ENCODE data around the gene LY6G6F.

The LY6G6F gene

GRCh38 chr6:31665501-31666336 lies 40.9 kb upstream of the LY6G6F start, which contains the start of gene CSNK2B:
TSS of gene CSNK2B (plus strand) at chr6:31666080. CDS start at chr6:31666832, 752 bp downstream.
- TF ChIP-seq YY1 (IDR thresholded peaks at IDR 0.05; ENCODE audit: insufficient read depth, insufficient read length) (no peak), SUZ12 (IDR thresholded peaks at IDR 0.05; ENCODE audit: extremely low read depth, insufficient read depth, insufficient read length) (no peak), ZNF274 (IDR thresholded peaks at IDR 0.05; ENCODE audit: low read depth, low read length) (no peak)
- H3K9me3 ChIP-seq (ENCODE audit: insufficient read depth, low read length), result no peaks in the 10 kb centered on the region
- H3K9ac ChIP-seq (ENCODE audit: insufficient read length, low read depth), result peak within 1 kb of the TSS; percentile 99
- H3K4me1 ChIP-seq (ENCODE audit: insufficient read depth, insufficient read length), result peaks cover 5% of the 10 kb centered on the region
- peak; percentile 93 for DNase-seq (ENCODE audit: low read depth, low spot score)
- peaks cover 66% of the 10 kb centered on the region for H3K36me3 ChIP-seq (ENCODE audit: insufficient read depth, insufficient read length, low read length)
- no peaks in the 10 kb centered on the region for H3K27me3 ChIP-seq (ENCODE audit: insufficient read depth, insufficient read length)
- peak within 1 kb of the TSS; percentile 93 for H3K4me3 ChIP-seq (ENCODE audit: insufficient read length, low read depth)

- Histone ChIP-seq H3K4me1 (ENCODE audit: insufficient read depth, insufficient read length) (peaks cover 5% of the 10 kb centered on the region), H3K9ac (ENCODE audit: insufficient read length, low read depth) (peak overlapping the region; percentile 89), H3K36me3 (ENCODE audit: insufficient read depth, insufficient read length, low read length) (peaks cover 74% of the 10 kb centered on the region), H3K27me3 (ENCODE audit: insufficient read depth, insufficient read length) (no peaks in the 10 kb centered on the region), H3K9me3 (ENCODE audit: insufficient read depth, low read length) (no peaks in the 10 kb centered on the region), H3K4me3 (ENCODE audit: insufficient read length, low read depth) (peak overlapping the region; percentile 93)
- TF ChIP-seq YY1 (IDR thresholded peaks at IDR 0.05; ENCODE audit: insufficient read depth, insufficient read length), result no peak
- TF ChIP-seq ZNF274 (IDR thresholded peaks at IDR 0.05; ENCODE audit: low read depth, low read length), result no peak
- no peak for TF ChIP-seq SUZ12 (IDR thresholded peaks at IDR 0.05; ENCODE audit: extremely low read depth, insufficient read depth, insufficient read length)
- no peak for DNase-seq (ENCODE audit: low read depth, low spot score)
Measured at GRCh38 chr6:31666337-31666965, 40.2 kb upstream of the LY6G6F start.

GRCh38 chr6:31669676-31670075 lies 37.0 kb upstream of the LY6G6F start, which contains the start of gene LY6G5B:
TSS of gene LY6G5B (plus strand) at chr6:31669976. CDS start at chr6:31670951, 975 bp downstream.
- no peaks in the 10 kb centered on the region for H3K27me3 ChIP-seq (ENCODE audit: insufficient read depth, insufficient read length)
- peaks cover 2% of the 10 kb centered on the region for H3K4me1 ChIP-seq (ENCODE audit: insufficient read depth, insufficient read length)
- no peak within 1 kb of the TSS for H3K9ac ChIP-seq (ENCODE audit: insufficient read length, low read depth)
- H3K4me3 ChIP-seq (ENCODE audit: insufficient read length, low read depth), result no peak within 1 kb of the TSS
- TF ChIP-seq SUZ12 (IDR thresholded peaks at IDR 0.05; ENCODE audit: extremely low read depth, insufficient read depth, insufficient read length) (no peak), ZNF274 (IDR thresholded peaks at IDR 0.05; ENCODE audit: low read depth, low read length) (no peak), YY1 (IDR thresholded peaks at IDR 0.05; ENCODE audit: insufficient read depth, insufficient read length) (no peak)
- peaks cover 72% of the 10 kb centered on the region for H3K36me3 ChIP-seq (ENCODE audit: insufficient read depth, insufficient read length, low read length)
- H3K9me3 ChIP-seq (ENCODE audit: insufficient read depth, low read length), result no peaks in the 10 kb centered on the region
- no peak for DNase-seq (ENCODE audit: low read depth, low spot score)

- no peak overlapping the region for H3K9ac ChIP-seq (ENCODE audit: insufficient read length, low read depth)
- no peaks in the 10 kb centered on the region for H3K27me3 ChIP-seq (ENCODE audit: insufficient read depth, insufficient read length)
- H3K4me3 ChIP-seq (ENCODE audit: insufficient read length, low read depth), result no peak overlapping the region
- no peak for DNase-seq (ENCODE audit: low read depth, low spot score)
- TF ChIP-seq YY1 (IDR thresholded peaks at IDR 0.05; ENCODE audit: insufficient read depth, insufficient read length) (no peak), ZNF274 (IDR thresholded peaks at IDR 0.05; ENCODE audit: low read depth, low read length) (no peak), SUZ12 (IDR thresholded peaks at IDR 0.05; ENCODE audit: extremely low read depth, insufficient read depth, insufficient read length) (no peak)
- no peaks in the 10 kb centered on the region for H3K9me3 ChIP-seq (ENCODE audit: insufficient read depth, low read length)
- peaks cover 26% of the 10 kb centered on the region for H3K36me3 ChIP-seq (ENCODE audit: insufficient read depth, insufficient read length, low read length)
- no peaks in the 10 kb centered on the region for H3K4me1 ChIP-seq (ENCODE audit: insufficient read depth, insufficient read length)
Measured at GRCh38 chr6:31676322-31676903, 30.3 kb upstream of the LY6G6F start.

GRCh38 chr6:31676904-31677303 lies 29.8 kb upstream of the LY6G6F start:
- DNase-seq (ENCODE audit: low read depth, low spot score), result no peak
- Histone ChIP-seq H3K27me3 (ENCODE audit: insufficient read depth, insufficient read length) (no peaks in the 10 kb centered on the region), H3K9me3 (ENCODE audit: insufficient read depth, low read length) (no peaks in the 10 kb centered on the region), H3K9ac (ENCODE audit: insufficient read length, low read depth) (no peak overlapping the region), H3K4me1 (ENCODE audit: insufficient read depth, insufficient read length) (no peaks in the 10 kb centered on the region), H3K4me3 (ENCODE audit: insufficient read length, low read depth) (no peak overlapping the region), H3K36me3 (ENCODE audit: insufficient read depth, insufficient read length, low read length) (peaks cover 21% of the 10 kb centered on the region)
- TF ChIP-seq SUZ12 (IDR thresholded peaks at IDR 0.05; ENCODE audit: extremely low read depth, insufficient read depth, insufficient read length), result no peak
- TF ChIP-seq ZNF274 (IDR thresholded peaks at IDR 0.05; ENCODE audit: low read depth, low read length), result no peak
- no peak for TF ChIP-seq YY1 (IDR thresholded peaks at IDR 0.05; ENCODE audit: insufficient read depth, insufficient read length)

- TF ChIP-seq ZNF274 (IDR thresholded peaks at IDR 0.05; ENCODE audit: low read depth, low read length), result no peak
- Histone ChIP-seq H3K4me1 (ENCODE audit: insufficient read depth, insufficient read length) (no peaks in the 10 kb centered on the region), H3K4me3 (ENCODE audit: insufficient read length, low read depth) (no peak overlapping the region), H3K27me3 (ENCODE audit: insufficient read depth, insufficient read length) (no peaks in the 10 kb centered on the region), H3K9ac (ENCODE audit: insufficient read length, low read depth) (no peak overlapping the region), H3K9me3 (ENCODE audit: insufficient read depth, low read length) (no peaks in the 10 kb centered on the region), H3K36me3 (ENCODE audit: insufficient read depth, insufficient read length, low read length) (peaks cover 13% of the 10 kb centered on the region)
- no peak for DNase-seq (ENCODE audit: low read depth, low spot score)
Measured at GRCh38 chr6:31677955-31678354, 28.7 kb upstream of the LY6G6F start.
